Measurements from ENCODE around the gene ADH1B. TPM values are rescaled to one million over a fixed set of nuclear protein-coding genes. Genes with fewer than 3 reads are reported as not detected.

The ADH1B gene
- total and polyA plus RNA-seq, 2 of the 4 experiments (the other 2 are of a cell fraction): 0.36 to 0.46 TPM

DNA sequence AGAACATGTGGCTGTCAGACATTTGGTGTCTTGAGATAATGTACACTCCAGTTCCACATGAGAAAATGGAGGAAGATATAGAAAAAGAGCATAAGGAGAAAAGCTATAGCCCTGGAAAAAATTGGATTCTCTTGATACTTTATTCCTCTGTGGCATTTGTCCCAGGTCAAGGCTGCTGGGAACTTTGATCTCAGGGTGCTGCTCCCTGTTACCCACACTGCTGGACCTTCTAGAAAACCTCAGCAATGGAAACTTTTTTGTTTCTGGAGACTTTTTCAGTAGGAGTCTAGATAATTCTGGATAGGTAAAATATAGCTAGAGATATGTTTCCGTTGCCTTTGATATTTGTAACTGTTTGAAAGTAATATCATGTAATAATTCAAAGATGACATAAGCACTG is 20.2 kb upstream of the ADH1B start:
- POLR2A ChIA-PET (ENCODE audit: unreplicated experiment): no interaction called here
- no peak for ATAC-seq (ENCODE audit: low read depth)

More for the DNA sequence above, 20.2 kb upstream of the ADH1B start:
- Histone ChIP-seq H3K14ac (replicated peaks; ENCODE audit: low read depth, low read length) (no peak overlapping the region), H4K91ac (ENCODE audit: insufficient read depth, low read depth, low read length) (no peak overlapping the region), H3K9ac (ENCODE audit: low read depth, low read length) (no peak overlapping the region), H3K27ac (ENCODE audit: insufficient read depth, low read length) (no peak overlapping the region), H2BK120ac (ENCODE audit: low read depth, low read length) (no peak overlapping the region), H3K27me3 (ENCODE audit: control insufficient read depth, insufficient read depth, low read length) (no peaks in the 10 kb centered on the region), H2AK5ac (ENCODE audit: low read depth, low read length) (no peak overlapping the region), H3K4me2 (ENCODE audit: low read depth, low read length) (no peak overlapping the region), H2AK9ac (replicated peaks; ENCODE audit: low read depth, low read length, poor library complexity) (no peak overlapping the region), H2AFZ (replicated peaks; ENCODE audit: low read length, poor library complexity) (no peak overlapping the region), H3K4me3 (ENCODE audit: insufficient read depth, low read depth, low read length) (no peak overlapping the region), H2BK20ac (ENCODE audit: low read depth, low read length) (no peak overlapping the region), H4K20me1 (ENCODE audit: insufficient read depth, low read length) (no peaks in the 10 kb centered on the region), H3K36me3 (ENCODE audit: control insufficient read depth, insufficient read depth, low read length) (no peaks in the 10 kb centered on the region), H2BK15ac (ENCODE audit: low read depth, low read length) (no peak overlapping the region), H3K79me1 (ENCODE audit: low read depth in 1 of 2, low read length in 2 of 2) (no peaks in the 10 kb centered on the region), H3K9me1 (ENCODE audit: insufficient read depth, low read length) (no peaks in the 10 kb centered on the region), H3K23ac (ENCODE audit: low read depth, low read length) (no peak overlapping the region), H3K9me3 (ENCODE audit: control insufficient read depth, insufficient read depth, low read length) (no peaks in the 10 kb centered on the region), H3K56ac (ENCODE audit: extremely low read depth, insufficient read depth, low read length) (no peak overlapping the region), H3K18ac (ENCODE audit: low read depth, low read length) (no peak overlapping the region), H3K4ac (ENCODE audit: low read depth, low read length) (no peak overlapping the region), H2BK5ac (ENCODE audit: low read depth, low read length, poor library complexity, severe bottlenecking) (no peak overlapping the region), H3K4me1 (ENCODE audit: control insufficient read depth, insufficient read depth, low read length) (no peaks in the 10 kb centered on the region), H4K5ac (ENCODE audit: low read depth, low read length) (no peak overlapping the region), H4K8ac (ENCODE audit: low read depth in 2 of 2, low read length in 2 of 2) (no peak overlapping the region)
- no CpG with 5 or more reads among the region's 1 CpG for WGBS, 2 experiments (ENCODE audit: extremely low coverage in 2 of 2, insufficient read length in 1 of 2)
- dilution Hi-C loops (cut with HindIII; ENCODE audit: low sequenced_read_pairs, unreplicated experiment) (no loop called here), in situ Hi-C loops (cut with MboI; ENCODE audit: low sequenced_read_pairs) (no loop called here), intact Hi-C loops (cut with micrococcal nuclease) (no loop called here)
- BruUV-seq (replicated peaks): no TSS peak
- DNase-seq: no peak
- CTCF ChIA-PET: no interaction called here
- TF ChIP-seq POLR2A (IDR thresholded peaks at IDR 0.05; ENCODE audit: low read depth, low read length) (no peak), MAZ (IDR thresholded peaks at IDR 0.05; ENCODE audit: borderline replicate concordance, low read depth, low read length) (no peak), RFX5 (IDR thresholded peaks at IDR 0.05; ENCODE audit: low read depth, low read length) (no peak), RCOR1 (IDR thresholded peaks at IDR 0.05; ENCODE audit: insufficient replicate concordance, low read length) (no peak), FOS (IDR thresholded peaks at IDR 0.05; ENCODE audit: low read depth, low read length) (no peak), RAD21 (IDR thresholded peaks at IDR 0.05; ENCODE audit: low read length) (no peak), CEBPB (IDR thresholded peaks at IDR 0.05; ENCODE audit: low read depth, low read length) (no peak), MXI1 (IDR thresholded peaks at IDR 0.05; ENCODE audit: borderline replicate concordance, low read depth, low read length) (no peak), CHD1 (IDR thresholded peaks at IDR 0.05; ENCODE audit: low read depth, low read length) (no peak), SMC3 (IDR thresholded peaks at IDR 0.05; ENCODE audit: low read depth, low read length) (no peak), MAFK (IDR thresholded peaks at IDR 0.05; ENCODE audit: low read depth, low read length) (no peak), BHLHE40 (IDR thresholded peaks at IDR 0.05; ENCODE audit: low read depth, low read length) (no peak)
- TF ChIP-seq, protein P1, sequence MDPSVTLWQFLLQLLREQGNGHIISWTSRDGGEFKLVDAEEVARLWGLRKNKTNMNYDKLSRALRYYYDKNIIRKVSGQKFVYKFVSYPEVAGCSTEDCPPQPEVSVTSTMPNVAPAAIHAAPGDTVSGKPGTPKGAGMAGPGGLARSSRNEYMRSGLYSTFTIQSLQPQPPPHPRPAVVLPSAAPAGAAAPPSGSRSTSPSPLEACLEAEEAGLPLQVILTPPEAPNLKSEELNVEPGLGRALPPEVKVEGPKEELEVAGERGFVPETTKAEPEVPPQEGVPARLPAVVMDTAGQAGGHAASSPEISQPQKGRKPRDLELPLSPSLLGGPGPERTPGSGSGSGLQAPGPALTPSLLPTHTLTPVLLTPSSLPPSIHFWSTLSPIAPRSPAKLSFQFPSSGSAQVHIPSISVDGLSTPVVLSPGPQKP (IDR thresholded peaks at IDR 0.05; ENCODE audit: borderline replicate concordance, low read depth, low read length): no peak
- TF ChIP-seq, protein P2, sequence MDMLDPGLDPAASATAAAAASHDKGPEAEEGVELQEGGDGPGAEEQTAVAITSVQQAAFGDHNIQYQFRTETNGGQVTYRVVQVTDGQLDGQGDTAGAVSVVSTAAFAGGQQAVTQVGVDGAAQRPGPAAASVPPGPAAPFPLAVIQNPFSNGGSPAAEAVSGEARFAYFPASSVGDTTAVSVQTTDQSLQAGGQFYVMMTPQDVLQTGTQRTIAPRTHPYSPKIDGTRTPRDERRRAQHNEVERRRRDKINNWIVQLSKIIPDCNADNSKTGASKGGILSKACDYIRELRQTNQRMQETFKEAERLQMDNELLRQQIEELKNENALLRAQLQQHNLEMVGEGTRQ (IDR thresholded peaks at IDR 0.05; ENCODE audit: low read depth, low read length): no peak
- TF ChIP-seq, protein P3, sequence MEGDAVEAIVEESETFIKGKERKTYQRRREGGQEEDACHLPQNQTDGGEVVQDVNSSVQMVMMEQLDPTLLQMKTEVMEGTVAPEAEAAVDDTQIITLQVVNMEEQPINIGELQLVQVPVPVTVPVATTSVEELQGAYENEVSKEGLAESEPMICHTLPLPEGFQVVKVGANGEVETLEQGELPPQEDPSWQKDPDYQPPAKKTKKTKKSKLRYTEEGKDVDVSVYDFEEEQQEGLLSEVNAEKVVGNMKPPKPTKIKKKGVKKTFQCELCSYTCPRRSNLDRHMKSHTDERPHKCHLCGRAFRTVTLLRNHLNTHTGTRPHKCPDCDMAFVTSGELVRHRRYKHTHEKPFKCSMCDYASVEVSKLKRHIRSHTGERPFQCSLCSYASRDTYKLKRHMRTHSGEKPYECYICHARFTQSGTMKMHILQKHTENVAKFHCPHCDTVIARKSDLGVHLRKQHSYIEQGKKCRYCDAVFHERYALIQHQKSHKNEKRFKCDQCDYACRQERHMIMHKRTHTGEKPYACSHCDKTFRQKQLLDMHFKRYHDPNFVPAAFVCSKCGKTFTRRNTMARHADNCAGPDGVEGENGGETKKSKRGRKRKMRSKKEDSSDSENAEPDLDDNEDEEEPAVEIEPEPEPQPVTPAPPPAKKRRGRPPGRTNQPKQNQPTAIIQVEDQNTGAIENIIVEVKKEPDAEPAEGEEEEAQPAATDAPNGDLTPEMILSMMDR (conservative IDR thresholded peaks at IDR 0.05; ENCODE audit: low read depth, low read length): no peak
